Lower leg skin (tissue), 4 donors: ENCODE data around the gene VPS51. TPM values are rescaled to one million over a fixed set of nuclear protein-coding genes. Genes with fewer than 3 reads are reported as not detected.

Experiments used
- DNase-seq, 2 donors: peaks; one replicate each; pipeline ENCODE4 v3.0.0-alpha.2; 2019; ENCODE audit warnings: low spot score in 2 of 2
- H3K4me3 ChIP-seq: fragments of 200-600 bp; sonication (generic); 2 replicates; pipeline ENCODE4 v1.5.1; 2017; ENCODE audit warnings: mild to moderate bottlenecking, low read depth; ENCODE audit not compliant: poor library complexity, severe bottlenecking
- POLR2A ChIP-seq, 2 donors: fragments of 450-650 bp; IDR thresholded peaks; one replicate each; pipeline ENCODE4 v1.6.1; 2016 to 2017; ENCODE audit warnings: antibody characterized with exemption in 2 of 2, mild to moderate bottlenecking in 1 of 2, moderate library complexity in 1 of 2
- WGBS, 2 donors: methylation state at CpG; one replicate each; pipeline ENCODE4 v1.1.5; 2018; 5-methylcytosine and 5-hydroxymethylcytosine counted together
- intact Hi-C: fragments of 100-400 bp; cut with DNase I; formaldehyde crosslinking; loops from one replicate; pipeline ENCODE4 v1.15.0; 2023; ENCODE audit warnings: low total_unique reads
- total RNA-seq, 4 donors: library from RNA; depleted of rRNA; stranded (reverse); fragments of >200 nt; gene quantifications; one replicate each; pipeline ENCODE4 v1.1.0, GENCODE V29; 2016
- TF ChIP-seq, protein P1 (sequence below), 3 donors: fragments of 450-650 bp; IDR thresholded peaks; one replicate each; pipeline ENCODE4 v1.5.1; 2016; ENCODE audit warnings: antibody characterized with exemption in 3 of 3, mild to moderate bottlenecking in 3 of 3, moderate library complexity in 2 of 3

Gene VPS51
- total RNA-seq, 4 donors from 2014 or later: 373 to 932 (median 648) TPM

GRCh38 chr11:65130631-65131416, 34.8 kb downstream of the VPS51 start:
- intact Hi-C loops: no loop called here
- TF ChIP-seq, protein P1, sequence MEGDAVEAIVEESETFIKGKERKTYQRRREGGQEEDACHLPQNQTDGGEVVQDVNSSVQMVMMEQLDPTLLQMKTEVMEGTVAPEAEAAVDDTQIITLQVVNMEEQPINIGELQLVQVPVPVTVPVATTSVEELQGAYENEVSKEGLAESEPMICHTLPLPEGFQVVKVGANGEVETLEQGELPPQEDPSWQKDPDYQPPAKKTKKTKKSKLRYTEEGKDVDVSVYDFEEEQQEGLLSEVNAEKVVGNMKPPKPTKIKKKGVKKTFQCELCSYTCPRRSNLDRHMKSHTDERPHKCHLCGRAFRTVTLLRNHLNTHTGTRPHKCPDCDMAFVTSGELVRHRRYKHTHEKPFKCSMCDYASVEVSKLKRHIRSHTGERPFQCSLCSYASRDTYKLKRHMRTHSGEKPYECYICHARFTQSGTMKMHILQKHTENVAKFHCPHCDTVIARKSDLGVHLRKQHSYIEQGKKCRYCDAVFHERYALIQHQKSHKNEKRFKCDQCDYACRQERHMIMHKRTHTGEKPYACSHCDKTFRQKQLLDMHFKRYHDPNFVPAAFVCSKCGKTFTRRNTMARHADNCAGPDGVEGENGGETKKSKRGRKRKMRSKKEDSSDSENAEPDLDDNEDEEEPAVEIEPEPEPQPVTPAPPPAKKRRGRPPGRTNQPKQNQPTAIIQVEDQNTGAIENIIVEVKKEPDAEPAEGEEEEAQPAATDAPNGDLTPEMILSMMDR (IDR thresholded peaks at IDR 0.05): no peak
- TF ChIP-seq POLR2A (IDR thresholded peaks at IDR 0.05): no peak
- no peak overlapping the region for H3K4me3 ChIP-seq
- WGBS, 2 donors: 86 to 92% methylated on average over 19 of the region's 19 CpGs
- DNase-seq: no peak

DNA sequence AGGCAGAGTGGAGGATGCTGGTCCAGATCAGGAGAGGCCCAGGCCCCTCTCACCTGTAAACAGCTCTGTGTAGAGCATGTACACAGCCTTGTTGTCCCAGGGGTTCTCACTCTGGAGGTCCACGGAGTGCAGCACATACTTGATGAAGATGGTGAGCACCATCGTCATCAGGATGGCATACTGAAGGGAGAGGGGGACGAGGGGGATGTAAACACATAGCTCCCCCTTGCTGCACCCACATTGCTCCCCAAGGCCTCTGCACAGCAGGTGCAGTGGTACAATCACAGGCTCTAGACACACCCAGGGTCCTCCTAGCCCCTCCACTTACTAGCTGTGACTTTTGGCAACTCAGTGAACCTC, 35.4 kb downstream of the VPS51 start:
- DNase-seq: no peak
- intact Hi-C loops: no loop called here
- H3K4me3 ChIP-seq: no peak overlapping the region
- TF ChIP-seq, protein P1 (IDR thresholded peaks at IDR 0.05): no peak
- no peak for TF ChIP-seq POLR2A (IDR thresholded peaks at IDR 0.05)
- 85% methylated on average over 3 of the region's 3 CpGs for WGBS, 2 donors

- no peak overlapping the region for H3K4me3 ChIP-seq
- no peak for TF ChIP-seq POLR2A (IDR thresholded peaks at IDR 0.05)
- TF ChIP-seq, protein P1 (IDR thresholded peaks at IDR 0.05): no peak
- intact Hi-C loops: no loop called here
- no peak for DNase-seq
- WGBS, 2 donors: 85 to 87% methylated on average over 6 of the region's 6 CpGs
Measured at GRCh38 chr11:65131895-65132237, 35.9 kb downstream of the VPS51 start.

DNA sequence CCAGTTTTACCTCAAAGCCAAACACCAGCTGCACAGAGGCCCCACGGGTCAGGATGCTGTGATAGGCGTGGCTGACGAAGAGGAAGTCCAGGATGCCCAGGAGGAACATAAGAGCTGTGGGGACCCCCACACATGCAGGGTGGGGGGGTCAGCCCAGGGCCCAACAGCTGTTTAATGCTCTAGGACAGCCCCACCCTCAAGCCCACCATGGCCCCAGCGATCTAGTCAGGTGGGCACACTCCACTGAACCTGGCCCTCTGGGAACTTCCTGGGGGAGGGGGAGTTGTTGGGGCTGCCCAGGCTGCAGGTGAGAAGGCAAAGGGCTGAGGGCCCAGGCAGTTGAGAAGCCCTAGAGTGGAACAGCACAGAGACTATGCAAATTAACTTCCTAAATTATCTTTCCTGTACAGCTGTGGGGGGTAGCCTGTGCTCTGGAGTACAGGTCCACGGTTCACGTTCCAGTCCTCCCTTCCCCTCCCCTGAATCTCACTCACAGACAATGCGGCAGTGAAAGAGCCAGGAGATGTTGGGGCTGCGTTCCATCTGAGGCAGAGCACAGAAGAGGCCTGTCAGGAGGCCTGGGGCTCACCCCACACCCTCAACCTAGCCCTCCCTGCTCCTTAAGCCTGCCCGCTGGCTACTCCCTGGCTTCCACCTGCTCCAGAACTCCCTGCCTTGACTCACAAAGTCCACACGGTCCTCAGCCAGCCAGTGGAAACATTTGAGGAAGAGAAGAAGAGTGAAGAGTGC, 36.4 kb downstream of the VPS51 start:
- no peak for TF ChIP-seq POLR2A (IDR thresholded peaks at IDR 0.05)
- TF ChIP-seq, protein P1 (IDR thresholded peaks at IDR 0.05): no peak
- intact Hi-C loops: no loop called here
- DNase-seq: no peak
- no peak overlapping the region for H3K4me3 ChIP-seq
- WGBS, 2 donors: 71 to 75% methylated on average over 7 to 10 of the region's 10 CpGs

DNA sequence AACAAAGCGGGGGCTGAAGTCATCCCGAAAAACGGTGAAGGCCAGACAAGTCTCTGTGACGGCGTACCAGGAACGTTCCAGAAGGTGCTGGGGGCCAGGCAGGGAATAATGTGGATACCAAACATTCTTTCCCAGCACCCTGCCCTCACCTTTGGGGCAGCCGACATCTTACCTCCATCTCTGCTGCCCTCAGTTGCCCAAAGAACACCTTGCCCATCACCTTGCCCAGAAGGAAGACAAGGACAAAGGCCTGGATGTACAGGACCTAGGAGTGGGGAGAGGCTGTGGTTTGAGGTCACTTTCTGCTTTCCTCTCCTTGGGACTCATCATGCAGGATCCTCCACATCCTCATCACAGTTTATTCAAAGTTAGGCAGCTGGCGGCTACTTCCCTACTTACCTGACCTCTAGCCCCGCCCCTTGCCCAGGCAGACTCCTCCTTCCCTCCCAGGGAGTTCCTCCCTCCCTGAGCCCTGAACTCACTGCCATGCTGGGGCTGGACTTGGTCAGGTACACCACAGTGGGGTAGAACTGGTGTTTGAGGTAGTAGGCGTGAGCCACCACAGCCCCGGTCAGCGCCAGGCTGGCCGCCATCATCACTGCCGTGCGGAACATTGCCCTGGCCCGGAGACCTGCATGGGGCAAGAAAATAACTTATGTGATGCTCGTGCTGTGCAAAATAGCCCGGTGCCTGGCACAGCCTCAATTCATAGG, 37.1 kb downstream of the VPS51 start:
- TF ChIP-seq, protein P1 (IDR thresholded peaks at IDR 0.05): no peak
- TF ChIP-seq POLR2A (IDR thresholded peaks at IDR 0.05): no peak
- intact Hi-C loops: no loop called here
- DNase-seq: no peak

More for the DNA sequence above, 37.1 kb downstream of the VPS51 start:
- WGBS, 2 donors: 35 to 39% methylated on average over 17 to 18 of the region's 18 CpGs
- H3K4me3 ChIP-seq: peak overlapping the region; percentile 72
